Ovary (tissue), 9 donors: ENCODE data around the gene PTGIS. TPM values are rescaled to one million over a fixed set of nuclear protein-coding genes. Genes with fewer than 3 reads are reported as not detected.

Source experiments
- DNase-seq, 5 donors: peaks; one replicate each; pipeline ENCODE4 v3.0.0-alpha.2; 2019 to 2020
- H3K27ac ChIP-seq, 2 donors: fragments of 200-600 bp; one replicate each; pipeline versions ENCODE4 v1.5.1 to v1.8.0; 2019 to 2022
- H3K27me3 ChIP-seq: fragments of 200-600 bp; one replicate; pipeline ENCODE4 v1.8.0; 2022
- H3K36me3 ChIP-seq: fragments of 200-600 bp; sonication (generic); one replicate; pipeline ENCODE4 v1.5.1; 2019
- H3K4me1 ChIP-seq: one replicate; pipeline ENCODE4 v1.8.1; 2013; ENCODE audit warnings: mild to moderate bottlenecking, moderate library complexity; ENCODE audit not compliant: insufficient read depth
- H3K4me3 ChIP-seq: fragments of 200-600 bp; sonication (generic); one replicate; pipeline ENCODE4 v1.5.1; 2017
- H3K9me3 ChIP-seq, 2 donors: fragments of 200-600 bp in 1 of 2; sonication (generic) in 1 of 2; one replicate each; pipeline versions ENCODE4 v1.5.1 to v1.8.1; 2013 to 2019; ENCODE audit warnings: mild to moderate bottlenecking in 1 of 2, moderate library complexity in 1 of 2
- EP300 ChIP-seq: sonication (generic); formaldehyde crosslinking; IDR thresholded peaks from one replicate; pipeline ENCODE4 v1.6.1; 2017; ENCODE audit warnings: antibody characterized with exemption
- POLR2A ChIP-seq: fragments of 450-650 bp; IDR thresholded peaks from one replicate; pipeline ENCODE4 v1.6.1; 2017; ENCODE audit warnings: antibody characterized with exemption, mild to moderate bottlenecking, moderate library complexity
- WGBS, 3 donors: extraction: QIAGEN DNeasy Blood & Tissue Kit in 1 of 3; methylation state at CpG; one replicate each; pipeline versions ENCODE4 v1.1.5 to v1.1.7; 2013 to 2017; 5-methylcytosine and 5-hydroxymethylcytosine counted together
- intact Hi-C, 4 donors: fragments of 100-400 bp; cut with DNase I; formaldehyde crosslinking; loops; one replicate each; pipeline versions ENCODE4 v1.11.0 to v1.15.1; 2022 to 2023
- polyA plus RNA-seq, 2 donors: library from polyadenylated mRNA; stranded (reverse); fragments of 200-250 nt in 1 of 2; fragments of 350-450 nt in 1 of 2; fragmentation: Illumina TruSeq in 1 of 2; extraction: RNeasy Lipid Tissue Mini Kit (QIAGEN cat#74804) in 1 of 2; gene quantifications; one replicate each; pipeline ENCODE4 v1.2.3, GENCODE V29; 2013 to 2014
- total RNA-seq, 7 donors: library from RNA; depleted of rRNA in 2 of 7; stranded (reverse); fragments of >200 nt in 2 of 7; fragmentation: NEBNext Ultra II Directional in 3 of 7; extraction: Animal tissue kit (Norgen Biotek cat#: 25700) in 3 of 7; gene quantifications; one replicate each; pipeline versions ENCODE4 v1.1.0 to v1.2.4, GENCODE V29; 2016 to 2023
- TF ChIP-seq, protein P1 (sequence below), 3 donors: fragments of 450-650 bp in 2 of 3; fragments of 200-600 bp in 1 of 3; IDR thresholded peaks; one replicate each; pipeline versions ENCODE4 v1.5.1 to v1.8.0; 2016 to 2022; ENCODE audit warnings: antibody characterized with exemption in 3 of 3, mild to moderate bottlenecking in 1 of 3
- donor health status: DM: no; HTN: no; CAD: no; lungs with moderate emphysema.
- donor health status: DM: no; HTN: no; CAD: no.
- donor health status: Bipolar disorder and iron deficiency.
- donor health status: DM: yes; HTN: yes; CAD: no.
- donor health status: DM: no; HTN: no; CAD: no.
- donor health status: DM: yes; HTN: yes; CAD: no.

PTGIS gene
- total and polyA plus RNA-seq, 9 donors: 38.3 to 221 (median 130) TPM

DNA sequence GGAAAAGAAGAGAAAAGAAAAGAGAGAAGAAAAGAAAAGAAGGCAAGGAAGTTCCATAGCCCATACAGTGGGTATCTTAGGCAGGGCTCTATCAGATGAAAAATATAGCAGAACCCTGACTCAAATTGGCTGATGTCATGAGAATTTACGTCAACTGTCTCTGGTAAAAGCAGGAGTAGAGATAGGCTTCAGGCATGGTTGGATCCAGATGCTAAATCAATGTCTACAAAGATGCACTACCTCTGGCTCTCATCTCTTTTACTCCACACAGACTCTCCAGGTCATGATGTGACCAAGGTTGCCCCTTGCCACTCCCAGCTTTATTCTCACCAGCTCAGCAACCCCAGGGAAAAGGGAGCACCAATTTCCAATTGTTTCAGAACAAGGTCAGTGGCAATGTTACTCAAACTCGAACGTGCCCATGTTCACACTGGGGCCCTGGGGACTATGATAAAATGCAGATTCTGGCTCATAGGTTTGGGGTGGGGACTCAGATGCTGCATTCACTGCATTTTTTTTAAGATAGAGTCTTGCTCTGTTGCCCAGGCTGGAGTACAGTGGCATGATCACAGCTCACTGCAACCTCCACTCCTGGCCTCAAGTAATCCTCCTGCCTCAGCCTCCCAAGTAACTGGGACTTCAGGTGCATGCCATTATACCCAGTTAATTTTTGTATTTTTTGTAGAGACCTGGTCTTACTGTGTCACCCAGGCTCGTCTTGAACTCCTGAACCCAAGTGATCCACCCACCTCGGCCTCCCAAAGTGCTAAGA, 33.4 kb upstream of the PTGIS start:
- Histone ChIP-seq H3K27me3 (no peaks in the 10 kb centered on the region), H3K27ac (no peak overlapping the region)
- no peak for DNase-seq

DNA sequence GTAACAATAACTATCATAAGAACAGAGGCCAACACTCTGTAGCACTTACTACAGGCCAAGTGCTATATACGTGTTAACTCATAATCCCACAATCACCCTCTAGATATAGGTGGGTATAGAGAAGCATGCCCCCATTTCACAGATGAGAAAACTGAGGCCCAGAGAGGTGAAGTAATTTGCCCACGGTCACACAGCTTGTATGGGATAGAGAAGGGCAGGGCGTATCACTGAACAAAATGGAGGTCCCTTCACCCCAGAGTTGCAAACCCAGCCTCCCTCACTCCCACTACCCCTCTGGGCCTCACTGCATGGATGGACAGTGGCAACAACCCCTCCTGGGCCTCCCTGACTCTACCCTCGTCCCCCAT, 31.8 kb upstream of the PTGIS start:
- no peak overlapping the region for H3K27ac ChIP-seq

More for the DNA sequence above, 33.4 kb upstream of the PTGIS start:
- TF ChIP-seq EP300 (no peak), POLR2A (no peak)
- H3K9me3 ChIP-seq: no peaks in the 10 kb centered on the region
- peaks cover 5% of the 10 kb centered on the region for H3K4me1 ChIP-seq
- H3K36me3 ChIP-seq: no peaks in the 10 kb centered on the region
- intact Hi-C loops: loop anchor here in 2 of 4 donors (2.0 to 10.0 kb wide), 3 partner anchors 59 to 267 kb away; no protein-coding TSS in a partner anchor
- 86 to 92% (median 88%) methylated on average over 5 of the region's 5 CpGs for WGBS, 3 donors
- H3K4me3 ChIP-seq: no peak overlapping the region

DNA sequence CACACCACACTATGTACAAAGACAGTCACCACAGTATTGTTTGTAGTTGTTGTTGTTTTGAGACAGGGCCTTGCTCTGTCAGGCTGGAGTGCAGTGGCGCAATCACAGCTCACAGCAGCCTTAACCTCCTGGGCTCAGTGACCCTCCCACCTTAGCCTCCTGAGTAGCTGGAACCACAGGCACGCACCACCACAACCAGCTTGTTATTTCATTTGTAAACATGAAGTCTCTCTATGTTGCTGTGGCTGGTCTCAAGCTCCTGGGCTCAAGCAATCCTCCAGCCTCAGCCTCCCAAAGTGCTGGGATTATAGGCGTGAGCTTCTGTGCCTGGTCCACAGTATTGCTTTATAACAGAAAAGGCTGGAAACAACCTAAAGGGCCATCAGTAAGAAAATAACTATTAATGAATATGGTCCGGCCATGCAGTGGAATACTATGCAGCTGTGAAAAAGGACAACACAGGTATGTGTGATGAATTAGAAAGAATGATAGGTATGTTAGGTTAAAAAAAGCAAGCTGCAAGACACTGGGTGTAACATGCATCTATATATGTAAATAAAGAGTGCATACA, 30.0 kb upstream of the PTGIS start:
- TF ChIP-seq EP300 (no peak), POLR2A (no peak)
- TF ChIP-seq, protein P1, sequence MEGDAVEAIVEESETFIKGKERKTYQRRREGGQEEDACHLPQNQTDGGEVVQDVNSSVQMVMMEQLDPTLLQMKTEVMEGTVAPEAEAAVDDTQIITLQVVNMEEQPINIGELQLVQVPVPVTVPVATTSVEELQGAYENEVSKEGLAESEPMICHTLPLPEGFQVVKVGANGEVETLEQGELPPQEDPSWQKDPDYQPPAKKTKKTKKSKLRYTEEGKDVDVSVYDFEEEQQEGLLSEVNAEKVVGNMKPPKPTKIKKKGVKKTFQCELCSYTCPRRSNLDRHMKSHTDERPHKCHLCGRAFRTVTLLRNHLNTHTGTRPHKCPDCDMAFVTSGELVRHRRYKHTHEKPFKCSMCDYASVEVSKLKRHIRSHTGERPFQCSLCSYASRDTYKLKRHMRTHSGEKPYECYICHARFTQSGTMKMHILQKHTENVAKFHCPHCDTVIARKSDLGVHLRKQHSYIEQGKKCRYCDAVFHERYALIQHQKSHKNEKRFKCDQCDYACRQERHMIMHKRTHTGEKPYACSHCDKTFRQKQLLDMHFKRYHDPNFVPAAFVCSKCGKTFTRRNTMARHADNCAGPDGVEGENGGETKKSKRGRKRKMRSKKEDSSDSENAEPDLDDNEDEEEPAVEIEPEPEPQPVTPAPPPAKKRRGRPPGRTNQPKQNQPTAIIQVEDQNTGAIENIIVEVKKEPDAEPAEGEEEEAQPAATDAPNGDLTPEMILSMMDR (IDR thresholded peaks at IDR 0.05): no peak
- no peaks in the 10 kb centered on the region for H3K9me3 ChIP-seq
- no peak overlapping the region for H3K4me3 ChIP-seq
- H3K4me1 ChIP-seq: peaks cover 2% of the 10 kb centered on the region
- no peak for DNase-seq
- no peaks in the 10 kb centered on the region for H3K36me3 ChIP-seq
- no peak overlapping the region for H3K27ac ChIP-seq
- WGBS, 3 donors: 98% methylated on average over 4 of the region's 4 CpGs
- H3K27me3 ChIP-seq: no peaks in the 10 kb centered on the region
- intact Hi-C loops: no loop called here

More for the DNA sequence above, 31.8 kb upstream of the PTGIS start:
- no peak for DNase-seq
- TF ChIP-seq, protein P1 (IDR thresholded peaks at IDR 0.05): no peak
- no peak for TF ChIP-seq POLR2A
- TF ChIP-seq EP300: no peak
- H3K4me1 ChIP-seq: peaks cover 2% of the 10 kb centered on the region
- H3K9me3 ChIP-seq: no peaks in the 10 kb centered on the region
- no peak overlapping the region for H3K4me3 ChIP-seq
- no peaks in the 10 kb centered on the region for H3K27me3 ChIP-seq
- intact Hi-C loops: loop anchor here in 2 of 4 donors (2.0 to 10.0 kb wide), 3 partner anchors 57 to 265 kb away; no protein-coding TSS in a partner anchor
- WGBS, 3 donors: 92 to 98% (median 98%) methylated on average over 4 of the region's 4 CpGs
- no peaks in the 10 kb centered on the region for H3K36me3 ChIP-seq

DNA sequence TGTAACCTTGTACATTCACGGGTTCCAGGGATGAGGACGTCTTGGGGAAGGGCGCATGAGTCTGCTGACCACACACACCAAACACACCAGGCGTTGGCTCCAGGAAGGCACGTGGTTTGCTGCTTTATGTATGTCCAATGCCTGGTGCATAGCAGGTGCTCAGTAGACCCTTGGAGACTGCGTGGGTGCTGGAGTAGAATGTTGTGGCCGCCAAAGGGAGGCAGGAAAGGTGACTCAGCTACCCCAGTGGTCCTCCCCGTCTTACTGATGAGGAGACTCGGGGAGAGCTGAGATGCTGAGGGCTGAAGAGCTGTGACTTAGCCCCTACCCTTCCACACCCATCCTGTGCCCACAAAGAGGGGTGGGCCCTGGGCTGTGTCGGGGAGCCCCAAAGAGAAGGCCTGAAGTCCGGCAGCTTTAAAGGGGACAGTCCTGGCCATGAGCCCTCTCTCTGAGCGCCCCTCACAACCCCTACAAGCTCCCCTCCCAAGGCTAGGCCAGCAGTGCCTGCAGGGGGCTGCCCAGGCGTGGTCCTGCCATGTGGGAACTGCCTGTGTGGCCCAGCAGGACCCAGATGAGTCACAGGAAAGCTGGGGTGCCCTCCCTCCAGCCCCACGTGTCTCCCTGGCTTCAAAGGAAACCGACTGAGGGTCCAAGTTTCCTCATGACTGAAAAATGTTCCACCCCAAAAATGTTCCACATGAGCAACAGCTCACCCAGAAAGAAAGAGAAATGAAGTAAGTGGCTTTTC, 28.0 kb upstream of the PTGIS start:
- Histone ChIP-seq H3K4me1 (peaks cover 2% of the 10 kb centered on the region), H3K9me3 (no peaks in the 10 kb centered on the region), H3K27ac (peak overlapping the region in 1 of 2 donors; percentile 10), H3K27me3 (no peaks in the 10 kb centered on the region), H3K36me3 (no peaks in the 10 kb centered on the region), H3K4me3 (no peak overlapping the region)
- intact Hi-C loops: no loop called here
- 79 to 81% (median 79%) methylated on average over 15 of the region's 15 CpGs for WGBS, 3 donors
- DNase-seq: peak in 1 of 5 donors; percentile 33
- TF ChIP-seq EP300: no peak
- TF ChIP-seq, protein P1 (IDR thresholded peaks at IDR 0.05): no peak
- no peak for TF ChIP-seq POLR2A
